ENCODE results near the gene ITPA. TPM values are rescaled to one million over a fixed set of nuclear protein-coding genes. Genes with fewer than 3 reads are reported as not detected.
A peak's percentile ranks its signal among the peaks of the same experiment; 100 is the strongest.

Gene ITPA
- total and polyA plus RNA-seq, 2 of the 13 experiments (the other 11 are each of a cell fraction or from before 2014, with no cell fraction given) = 60.1 to 103 TPM

- no peak overlapping the region for H2AFZ ChIP-seq (ENCODE audit: low read length)
- no peaks in the 10 kb centered on the region for H3K9me3 ChIP-seq (ENCODE audit: low read length)
- H3K36me3 ChIP-seq (replicated peaks in 1 of 2; ENCODE audit: control insufficient read depth in 1 of 2, insufficient read depth in 2 of 2, low read length in 2 of 2) = peaks cover 0 to 17% of the 10 kb centered on the region in 2 experiments; a peak in 3 of 5 replicates
- H3K27ac ChIP-seq (ENCODE audit: extremely low read length, insufficient read depth, low read length) = no peak overlapping the region
- in situ Hi-C loops (cut with HindIII; ENCODE audit: extremely low pct_ligation_motif_present, low pct_unique_long_range_greater_than_20kb) (no loop called here), intact Hi-C loops (cut with micrococcal nuclease; ENCODE audit: unreplicated experiment) (no loop called here)
- BruUV-seq (replicated peaks) = no TSS peak
- H3K4me2 ChIP-seq (ENCODE audit: low read depth, low read length) = no peak overlapping the region
- ATAC-seq = no peak
- no peaks in the 10 kb centered on the region for H3K79me2 ChIP-seq (ENCODE audit: insufficient read depth, low read length)
- no peaks in the 10 kb centered on the region for H3K27me3 ChIP-seq (ENCODE audit: control insufficient read depth in 1 of 2, insufficient read depth in 2 of 2, low read length in 2 of 2)
- CTCF ChIA-PET (ENCODE audit: low intra/inter-chr PET ratio, low total read pairs) = no interaction called here
- H3K4me1 ChIP-seq (ENCODE audit: insufficient read depth, low read length) = peaks cover 65% of the 10 kb centered on the region
- no peak for DNase-seq (ENCODE audit: low spot score)
- no peak for FAIRE-seq
- POLR2A ChIA-PET = interaction anchor here (1.0 kb wide), 1 partner anchor 19 kb away, joined by 3 read pairs; the partner anchor contains the start of gene ITPA
- no peak overlapping the region for H3K4me3 ChIP-seq (replicated peaks in 1 of 3; ENCODE audit: insufficient read depth in 1 of 3, low read depth in 2 of 3, low read length in 3 of 3)
- 94% methylated on average over 42 of the region's 42 CpGs for WGBS (ENCODE audit: low lambda C conversion rate)
- no peak overlapping the region for H3K9ac ChIP-seq (ENCODE audit: insufficient read depth, low read depth, low read length)
- H4K20me1 ChIP-seq (ENCODE audit: insufficient read depth, low read length) = no peaks in the 10 kb centered on the region
- no peak for TF ChIP-seq ZNF704 (CRISPR knock-in tag; IDR thresholded peaks at IDR 0.05; ENCODE audit: borderline replicate concordance)
- no peak for TF ChIP-seq ATAD3A (CRISPR knock-in tag; IDR thresholded peaks at IDR 0.05)
- no peak for TF ChIP-seq CAMTA2 (CRISPR knock-in tag; IDR thresholded peaks at IDR 0.05; ENCODE audit: borderline replicate concordance)
- TF ChIP-seq ZNF773 (CRISPR knock-in tag; IDR thresholded peaks at IDR 0.05; ENCODE audit: borderline replicate concordance) = no peak
- no peak for TF ChIP-seq ZNF256 (CRISPR knock-in tag; conservative IDR thresholded peaks at IDR 0.05)
- peak; percentile 46; the same call in 1 of the 2 replicates for TF ChIP-seq RBFOX2 (IDR thresholded peaks at IDR 0.05; ENCODE audit: low read depth, low read length)
- no peak for TF ChIP-seq ZFP82 (CRISPR knock-in tag; IDR thresholded peaks at IDR 0.05; ENCODE audit: borderline replicate concordance)
- TF ChIP-seq MED8 (CRISPR knock-in tag; IDR thresholded peaks at IDR 0.05; ENCODE audit: insufficient replicate concordance) = no peak
- TF ChIP-seq GABPB1 (CRISPR knock-in tag; IDR thresholded peaks at IDR 0.05) = 0 out of 2 replicates have a peak, but pooled peaks have one; percentile 19
- 0 out of 2 replicates have a peak, but pooled peaks have one; percentile 19 for TF ChIP-seq ZFP91 (CRISPR knock-in tag; IDR thresholded peaks at IDR 0.05; ENCODE audit: borderline replicate concordance)
- TF ChIP-seq JDP2 (CRISPR knock-in tag; IDR thresholded peaks at IDR 0.05; ENCODE audit: borderline replicate concordance) = no peak
- no peak for TF ChIP-seq TCF12 (IDR thresholded peaks at IDR 0.05)
- TF ChIP-seq TCF12 (CRISPR knock-in tag; IDR thresholded peaks at IDR 0.05) = no peak
- TF ChIP-seq SMAD1 (CRISPR knock-in tag; IDR thresholded peaks at IDR 0.05; ENCODE audit: borderline replicate concordance, low read depth) = no peak
- no peak for TF ChIP-seq MYNN (CRISPR knock-in tag; IDR thresholded peaks at IDR 0.05; ENCODE audit: low read depth)
- no peak for TF ChIP-seq RFXAP (CRISPR knock-in tag; IDR thresholded peaks at IDR 0.05; ENCODE audit: borderline replicate concordance)
- no peak for TF ChIP-seq PBX2 (CRISPR knock-in tag; IDR thresholded peaks at IDR 0.05)
- no peak for TF ChIP-seq HNRNPL (IDR thresholded peaks at IDR 0.05; ENCODE audit: low read depth, low read length)
- no peak for TF ChIP-seq ZNF296 (CRISPR knock-in tag; conservative IDR thresholded peaks at IDR 0.05)
- TF ChIP-seq AGO2 (optimal IDR thresholded peaks at IDR 0.05; ENCODE audit: low read depth, low read length) = peak; percentile 76
- no peak for TF ChIP-seq MXI1 (IDR thresholded peaks at IDR 0.05; ENCODE audit: borderline replicate concordance, low read depth, low read length)
- no peak for TF ChIP-seq MIER2 (CRISPR knock-in tag; IDR thresholded peaks at IDR 0.05)
Observed at GRCh38 chr20:3227936-3228749, 18.8 kb downstream of the ITPA start.

Measured in HepG2 (cell line).